HG03095 (cell line): ENCODE results near the gene COPE.

Experiments used
- ATAC-seq: cut with Tn5 transposase; IDR thresholded peaks from one replicate; pipeline ENCODE4 v1.9.1; 2021; ENCODE audit warnings: moderate library complexity; ENCODE audit not compliant: unreplicated experiment

COPE gene

GRCh38 chr19:18895038-18895823 is 24.0 kb downstream of the COPE start:
- no peak for ATAC-seq

GRCh38 chr19:18894254-18895037 is 24.7 kb downstream of the COPE start:
- ATAC-seq: no peak

DNA sequence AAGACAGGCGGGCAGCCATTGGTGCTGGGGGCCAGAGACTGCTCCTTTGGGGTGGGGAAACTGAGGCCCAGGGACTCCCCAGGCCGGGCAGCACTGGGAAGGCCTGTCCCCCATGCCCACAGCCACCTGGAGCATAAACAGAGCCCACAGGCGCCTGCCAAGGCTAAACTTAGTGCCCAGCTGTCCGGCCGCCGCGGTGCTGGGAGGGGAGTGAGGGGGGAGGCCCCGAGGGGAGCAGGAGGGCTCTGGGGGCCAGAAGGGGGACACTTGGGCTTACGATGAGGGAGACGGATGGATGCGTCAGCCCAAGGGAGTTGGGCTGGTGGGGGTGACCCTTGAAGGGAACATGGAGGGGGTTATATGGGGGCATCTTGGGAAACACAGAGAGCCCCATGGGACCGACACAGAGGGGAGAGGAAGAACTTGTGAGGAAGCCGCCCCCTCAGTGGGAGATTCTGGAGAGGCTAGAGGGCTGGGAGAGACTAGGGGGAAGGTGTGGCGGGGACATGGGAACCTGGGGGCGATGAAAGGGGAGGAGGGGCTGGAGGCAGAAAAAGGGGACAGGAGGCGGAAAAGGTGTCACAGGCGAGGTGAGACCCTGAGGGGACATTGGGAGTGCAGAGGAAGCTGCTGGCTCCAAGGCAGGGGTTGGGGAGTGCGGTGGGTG is 25.5 kb downstream of the COPE start:
- no peak for ATAC-seq

DNA sequence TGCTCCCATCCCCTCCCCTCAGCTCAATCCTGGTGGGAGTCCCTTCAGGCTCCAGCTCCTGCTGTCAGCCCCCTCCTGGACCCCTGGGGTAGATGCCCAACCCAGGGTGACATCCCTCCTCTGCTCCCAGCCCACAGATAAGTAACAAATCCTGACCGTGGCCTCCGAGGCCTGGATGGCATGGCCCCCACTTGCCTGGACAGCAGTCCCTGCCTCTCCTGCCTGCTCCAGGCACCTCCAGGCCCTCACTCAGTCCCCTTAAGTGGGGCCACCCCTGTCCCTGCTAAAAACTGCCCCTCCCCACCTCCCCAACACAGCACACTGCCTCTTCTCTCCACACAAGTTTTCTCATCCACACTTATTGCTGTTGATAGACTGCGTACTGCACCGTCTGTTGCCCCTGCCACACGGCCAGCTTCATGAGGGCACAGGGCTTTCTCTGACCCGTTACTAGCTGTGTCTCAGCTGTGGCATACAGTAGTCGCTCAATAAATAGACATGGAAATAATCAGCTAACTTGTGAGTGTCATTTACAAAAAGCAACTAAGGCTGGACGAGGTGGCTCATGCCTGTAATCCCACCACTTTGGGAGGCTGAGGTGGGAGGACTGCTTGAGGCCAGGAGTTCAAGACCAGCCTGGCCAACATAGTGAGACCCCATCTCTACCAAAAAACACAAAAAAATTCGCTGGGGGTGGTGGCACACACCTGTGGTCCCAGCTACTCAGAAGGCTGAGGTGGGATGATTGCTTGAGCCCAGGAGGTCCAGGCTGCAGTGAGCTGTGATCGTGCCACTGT is 29.0 kb downstream of the COPE start:
- no peak for ATAC-seq

DNA sequence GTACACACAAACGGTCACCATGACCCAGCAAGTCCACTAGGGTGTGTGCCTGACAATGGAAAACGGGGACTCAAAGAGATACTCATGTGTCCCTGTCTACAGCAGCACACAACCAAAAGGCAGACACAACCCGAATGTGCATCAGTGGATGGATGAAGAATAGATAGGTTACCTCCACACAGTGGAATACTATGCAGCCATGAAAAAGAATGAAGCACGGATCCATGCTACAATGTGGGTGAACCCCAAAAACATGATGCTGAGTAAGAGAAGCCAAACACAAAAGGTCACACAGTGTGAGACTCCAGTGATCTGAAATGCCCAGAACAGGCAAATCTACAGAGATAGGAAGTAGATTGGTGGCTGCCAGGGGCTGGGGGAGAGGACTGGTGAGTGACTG is 32.2 kb downstream of the COPE start:
- ATAC-seq: no peak

DNA sequence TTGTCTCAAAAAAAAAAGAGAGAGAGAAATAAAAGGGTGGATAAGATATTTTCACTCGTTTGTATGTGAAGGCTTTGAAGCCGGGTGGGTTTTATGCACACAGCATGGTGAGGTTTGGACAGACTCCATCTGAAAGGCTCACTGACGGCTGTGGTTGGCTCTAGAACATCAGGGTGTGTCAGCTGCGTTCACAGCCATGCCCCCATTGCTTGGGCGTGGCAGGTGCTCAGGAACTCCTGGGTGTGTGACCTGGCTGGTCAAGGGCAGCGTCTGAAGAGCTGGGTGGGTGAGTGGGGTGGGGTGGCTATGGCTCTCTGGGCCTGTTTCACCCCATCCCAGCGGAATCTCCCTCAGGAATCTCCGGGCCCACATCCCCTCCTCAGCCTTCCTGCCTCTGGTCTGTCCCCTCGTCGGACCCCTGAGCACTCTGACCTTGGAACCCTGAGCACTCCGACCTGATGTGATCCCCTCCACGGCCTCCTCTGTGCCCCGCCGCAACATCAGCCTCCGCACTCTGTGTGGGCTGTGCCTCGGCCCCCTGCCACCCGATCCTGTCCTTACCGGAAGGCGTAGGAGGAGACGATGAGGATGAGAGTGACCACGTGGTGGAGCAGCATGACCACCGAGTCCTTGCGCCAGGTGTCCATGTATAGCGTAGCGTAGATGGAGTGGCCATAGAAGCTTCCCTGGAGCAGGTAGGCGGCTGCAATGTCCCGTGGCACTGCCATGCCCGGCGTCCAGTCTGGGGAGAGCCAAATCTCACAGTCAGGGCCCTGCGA is 35.5 kb downstream of the COPE start:
- no peak for ATAC-seq

DNA sequence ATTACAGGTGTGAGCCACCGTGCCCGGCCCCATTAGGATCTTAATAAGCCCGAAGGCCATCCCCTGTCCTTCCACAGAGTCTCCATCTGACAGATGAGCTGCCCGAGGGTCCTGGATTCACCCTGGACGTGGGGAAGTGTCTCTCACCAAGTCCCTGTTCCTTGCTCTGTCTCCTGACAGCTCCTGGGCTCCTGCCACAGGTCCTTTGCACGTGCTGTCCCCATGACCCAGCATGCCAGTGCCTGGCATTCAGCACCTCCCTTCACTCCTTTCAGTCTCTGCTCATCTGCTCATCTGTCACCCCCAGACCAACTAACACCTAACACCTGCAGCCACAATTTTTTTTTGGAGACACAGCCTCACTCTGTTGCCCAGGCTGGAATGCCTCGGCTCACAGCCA is 37.7 kb downstream of the COPE start:
- no peak for ATAC-seq

- ATAC-seq: no peak
Measured at GRCh38 chr19:18879579-18880373, 39.4 kb downstream of the COPE start.

- ATAC-seq: no peak
Measured at GRCh38 chr19:18878858-18879578, 40.2 kb downstream of the COPE start.

DNA sequence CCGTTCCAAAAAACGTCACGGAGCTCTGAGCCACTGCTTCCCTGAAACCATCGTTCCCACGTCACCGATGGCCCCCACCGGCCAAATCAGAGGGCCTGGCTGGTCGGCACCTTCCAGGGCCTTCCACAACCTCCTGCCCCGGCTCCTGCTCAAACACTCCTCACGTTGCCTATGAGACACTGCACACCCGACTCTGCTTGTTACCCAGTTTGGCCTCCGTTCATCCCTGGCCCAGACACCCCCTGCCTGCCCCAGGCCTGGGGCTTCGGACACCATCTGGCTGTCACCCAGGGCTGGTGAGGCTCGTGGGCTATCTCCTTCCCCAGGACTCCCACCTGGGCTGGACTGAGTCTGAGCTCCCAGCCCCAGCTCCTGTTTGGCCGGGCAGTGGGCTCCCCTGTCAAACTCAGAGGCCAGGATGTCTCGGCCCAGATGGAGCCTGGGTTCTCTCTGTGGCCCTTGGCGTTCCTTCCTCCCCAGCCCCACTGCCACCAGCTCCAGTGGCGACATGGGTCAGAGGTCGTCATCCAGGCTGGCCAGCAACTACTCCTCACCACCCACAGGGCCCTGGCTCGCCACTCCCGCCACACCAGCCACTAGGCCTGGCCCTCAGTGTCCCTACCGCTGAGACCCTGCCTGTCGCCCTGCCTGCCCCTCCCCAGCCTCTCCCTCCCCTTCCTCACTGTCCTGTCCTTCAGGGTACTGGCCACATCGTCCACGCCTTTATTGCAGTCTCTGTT is 41.0 kb downstream of the COPE start:
- no peak for ATAC-seq

DNA sequence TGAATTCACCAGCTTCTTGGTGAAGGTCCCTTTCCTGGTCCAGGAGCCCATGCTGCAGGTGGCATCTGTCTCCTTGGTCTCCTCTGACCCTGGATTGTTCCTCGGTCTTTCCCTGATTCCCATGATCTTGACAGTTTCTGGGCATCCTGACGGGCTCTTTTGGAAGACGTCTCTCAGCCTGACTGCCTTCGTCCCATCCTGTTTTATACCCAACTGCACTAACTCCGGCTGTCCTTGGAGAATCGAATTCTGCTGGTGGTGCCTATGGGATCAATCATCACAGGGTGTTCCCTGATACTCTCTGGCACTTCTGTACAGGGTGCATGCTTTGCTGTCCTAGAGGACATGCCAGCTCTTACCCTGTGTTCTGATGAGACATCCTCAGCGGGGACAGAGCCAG is 42.3 kb downstream of the COPE start:
- ATAC-seq: no peak

DNA sequence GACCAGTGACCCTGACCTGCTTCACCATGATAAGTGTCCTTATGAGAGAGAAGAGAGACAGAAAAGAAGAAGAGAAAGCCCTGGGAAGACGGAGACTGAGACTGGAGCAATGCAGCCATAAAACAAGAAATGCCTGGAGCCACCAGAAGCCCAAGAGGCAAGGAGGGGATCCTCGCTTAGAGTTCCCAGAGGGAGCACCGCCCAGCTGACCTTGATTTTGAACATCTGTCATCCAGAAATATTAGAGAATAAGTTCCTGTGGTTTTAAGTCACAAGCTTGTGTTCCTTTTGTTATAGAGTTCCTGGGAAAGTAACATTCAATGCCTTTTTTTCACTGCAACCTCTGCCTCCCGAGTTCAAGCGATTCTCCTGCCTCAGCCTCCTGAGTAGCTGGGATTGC is 43.5 kb downstream of the COPE start:
- ATAC-seq: no peak

GRCh38 chr19:18871543-18871942 is 47.6 kb downstream of the COPE start:
- ATAC-seq: no peak

DNA sequence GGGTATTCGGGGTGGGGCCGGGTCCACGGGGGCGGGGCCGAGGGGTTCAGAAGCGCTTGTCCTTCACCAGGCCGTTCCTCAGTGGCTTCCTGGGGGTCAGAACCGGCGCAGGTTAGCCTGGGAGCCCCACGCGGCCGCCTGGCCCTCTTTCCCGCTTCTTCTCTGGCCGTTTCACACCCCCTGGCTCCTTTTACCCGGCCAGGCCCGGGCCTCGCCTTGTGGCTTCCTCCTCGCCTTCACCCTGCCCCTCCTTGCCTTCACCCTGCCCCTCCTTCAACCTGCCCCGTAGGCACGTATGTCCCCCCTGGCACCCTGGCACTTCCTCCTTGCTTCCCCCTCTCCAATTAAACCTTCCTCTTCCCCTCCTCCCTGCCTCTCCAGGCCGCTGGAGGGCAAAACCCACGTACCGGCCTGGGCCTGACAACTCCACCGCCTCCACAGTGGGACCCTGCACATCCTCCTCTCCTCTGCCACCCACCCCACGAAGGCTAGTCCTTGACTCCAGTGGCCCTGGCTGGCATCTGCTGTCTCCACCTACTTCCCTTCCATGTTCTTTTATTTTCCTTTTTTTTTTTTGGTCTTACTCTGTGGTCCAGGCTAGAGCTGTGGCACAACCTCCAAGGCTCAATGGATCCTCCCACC is 48.5 kb downstream of the COPE start:
- ATAC-seq: no peak

DNA sequence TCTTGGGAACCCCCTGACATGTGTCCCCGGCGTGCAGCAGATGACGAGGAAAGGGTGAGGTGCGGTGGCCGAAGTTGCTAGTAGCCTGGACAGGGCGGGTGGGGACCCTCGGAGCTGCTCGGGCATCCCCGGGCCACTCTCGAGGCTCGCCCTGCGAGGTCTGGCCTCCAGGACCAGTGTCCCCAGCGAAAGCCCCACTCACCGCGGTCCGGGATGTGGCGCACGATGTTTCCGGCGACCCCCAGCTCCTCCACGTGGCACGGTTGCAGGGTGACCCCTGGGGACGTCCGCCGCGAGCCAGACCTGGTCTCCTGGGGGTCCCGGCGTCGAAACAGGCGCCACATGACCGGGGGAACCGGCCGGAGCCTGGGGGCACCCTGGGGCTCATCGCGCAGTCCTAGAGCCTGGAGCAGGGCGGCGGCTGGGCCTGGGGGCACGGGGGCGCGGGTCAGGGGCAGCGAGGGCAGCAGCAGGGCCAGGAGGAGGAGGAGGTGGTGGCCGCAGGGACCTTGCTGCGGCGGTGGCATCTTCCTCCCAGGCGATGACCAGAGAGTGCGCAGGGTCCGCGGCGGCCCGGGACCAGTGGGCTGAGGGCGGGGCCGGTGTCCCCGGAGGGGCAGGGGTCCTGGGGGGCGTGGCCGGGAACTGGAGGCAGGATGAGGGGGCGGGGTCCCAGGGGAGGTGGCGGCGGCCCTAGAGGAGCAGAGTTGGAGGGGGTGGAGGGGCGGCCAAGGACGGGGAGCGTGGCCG is 49.2 kb downstream of the COPE start:
- no peak for ATAC-seq

DNA sequence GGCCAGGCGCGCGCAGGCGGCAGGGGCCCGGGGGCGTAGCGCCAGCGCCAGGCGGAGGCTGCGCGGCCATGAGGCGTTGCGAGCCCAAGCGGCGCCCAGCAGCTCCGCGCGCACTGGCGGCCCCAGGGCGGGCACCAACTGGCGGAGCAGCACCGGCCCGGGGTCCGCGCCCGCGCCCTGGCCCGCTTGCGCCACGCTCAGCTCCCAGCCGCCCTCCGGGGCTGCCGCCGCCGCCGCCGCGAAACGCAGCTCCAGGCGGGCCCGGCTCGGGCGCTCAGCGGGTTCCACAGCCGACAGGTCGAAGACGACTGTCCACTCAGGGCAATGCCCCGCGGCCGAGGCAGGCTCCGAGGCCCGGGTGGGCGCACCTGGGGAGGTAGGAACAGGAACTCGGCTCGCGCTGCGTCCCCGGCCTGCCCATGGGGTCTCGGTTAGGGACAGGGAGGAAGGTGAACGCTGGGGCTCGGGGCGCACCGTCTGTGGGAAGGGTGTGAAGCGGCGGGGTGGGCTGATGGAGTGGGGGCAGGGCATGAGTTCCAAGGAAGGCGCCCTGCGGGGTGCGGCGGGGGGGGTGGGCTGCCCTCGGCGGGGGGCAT is 50.1 kb downstream of the COPE start:
- no peak for ATAC-seq
